Cortex of kidney (tissue), 1 donor: ENCODE measurements around the gene PRC1.
A peak's percentile ranks its signal among the peaks of the same experiment; 100 is the strongest.
"Not testable (repeated sequence)": the region's sequence is repeated elsewhere in the genome, so short reads cannot be mapped to it uniquely, and the experiment has no call there.

Source experiments
- DNase-seq: peaks from one replicate; lab custom pipeline; 2025; lab: John Stamatoyannopoulos, UW

The PRC1 gene, protein sequence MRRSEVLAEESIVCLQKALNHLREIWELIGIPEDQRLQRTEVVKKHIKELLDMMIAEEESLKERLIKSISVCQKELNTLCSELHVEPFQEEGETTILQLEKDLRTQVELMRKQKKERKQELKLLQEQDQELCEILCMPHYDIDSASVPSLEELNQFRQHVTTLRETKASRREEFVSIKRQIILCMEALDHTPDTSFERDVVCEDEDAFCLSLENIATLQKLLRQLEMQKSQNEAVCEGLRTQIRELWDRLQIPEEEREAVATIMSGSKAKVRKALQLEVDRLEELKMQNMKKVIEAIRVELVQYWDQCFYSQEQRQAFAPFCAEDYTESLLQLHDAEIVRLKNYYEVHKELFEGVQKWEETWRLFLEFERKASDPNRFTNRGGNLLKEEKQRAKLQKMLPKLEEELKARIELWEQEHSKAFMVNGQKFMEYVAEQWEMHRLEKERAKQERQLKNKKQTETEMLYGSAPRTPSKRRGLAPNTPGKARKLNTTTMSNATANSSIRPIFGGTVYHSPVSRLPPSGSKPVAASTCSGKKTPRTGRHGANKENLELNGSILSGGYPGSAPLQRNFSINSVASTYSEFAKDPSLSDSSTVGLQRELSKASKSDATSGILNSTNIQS

GRCh38 chr15:90994417-90995311, at the start of gene PRC1:
TSS of gene PRC1 (minus strand) at chr15:90994535. CDS start at chr15:90994417, 118 bp downstream.
- DNase-seq, result peak; percentile 28

GRCh38 chr15:91043202-91043874, 49.0 kb upstream of the PRC1 start:
- DNase-seq, result no peak

DNA sequence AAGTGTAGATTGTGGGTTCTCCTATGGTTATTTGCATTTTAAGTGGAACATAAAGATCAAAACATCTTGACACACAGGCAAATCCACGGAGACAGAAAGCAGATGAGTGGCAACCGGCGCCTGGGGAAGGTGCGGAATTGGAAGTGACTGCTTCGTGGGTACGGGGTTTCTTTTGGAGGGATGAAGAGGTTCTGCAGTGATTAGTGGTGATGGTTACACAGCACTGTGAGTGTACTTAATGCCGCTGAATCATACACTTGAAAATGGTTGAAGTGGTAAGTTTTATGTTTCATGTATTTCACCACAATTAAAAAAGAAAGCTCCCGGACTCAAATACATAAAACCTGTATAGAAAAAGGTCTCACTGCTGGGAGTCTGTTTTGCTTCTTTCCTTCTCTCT, 46.5 kb upstream of the PRC1 start:
- no peak for DNase-seq

- no peak for DNase-seq
Observed at GRCh38 chr15:91039996-91040395, 45.7 kb upstream of the PRC1 start.

- DNase-seq, result no peak
Observed at GRCh38 chr15:91032919-91033803, 38.8 kb upstream of the PRC1 start.

- DNase-seq, result no peak
Observed at GRCh38 chr15:91031796-91032195, 37.5 kb upstream of the PRC1 start.

DNA sequence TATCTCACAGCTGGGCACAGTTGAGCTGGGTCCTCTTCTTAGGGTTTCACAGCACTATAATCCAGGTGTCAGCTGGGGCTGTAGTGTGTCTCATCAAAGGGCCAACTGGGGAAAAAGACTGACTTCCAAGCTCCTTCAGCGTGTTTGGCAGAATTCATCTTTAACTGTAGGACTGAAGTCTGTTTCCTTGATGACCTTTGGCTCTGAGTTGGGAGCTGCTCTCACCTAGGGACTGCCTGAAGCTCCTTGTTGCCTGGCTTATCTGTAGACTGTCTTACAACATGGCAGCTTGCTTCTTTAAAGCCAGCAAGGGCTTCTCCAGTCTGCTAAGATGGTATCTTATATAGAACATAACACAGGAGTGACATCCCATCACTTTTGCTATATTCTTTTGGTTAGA, 33.3 kb upstream of the PRC1 start:
- no peak for DNase-seq

- no peak for DNase-seq
Observed at GRCh38 chr15:91023720-91024119, 29.4 kb upstream of the PRC1 start.

- DNase-seq, result no peak
Observed at GRCh38 chr15:91022832-91023129, 28.4 kb upstream of the PRC1 start.

GRCh38 chr15:91022075-91022831, 27.9 kb upstream of the PRC1 start, which contains the start of gene VPS33B:
TSS of gene VPS33B (minus strand) at chr15:91022594. CDS start at chr15:91022249, 345 bp downstream.
- no peak for DNase-seq

- no peak for DNase-seq
Observed at GRCh38 chr15:91021516-91022074, 27.3 kb upstream of the PRC1 start.

DNA sequence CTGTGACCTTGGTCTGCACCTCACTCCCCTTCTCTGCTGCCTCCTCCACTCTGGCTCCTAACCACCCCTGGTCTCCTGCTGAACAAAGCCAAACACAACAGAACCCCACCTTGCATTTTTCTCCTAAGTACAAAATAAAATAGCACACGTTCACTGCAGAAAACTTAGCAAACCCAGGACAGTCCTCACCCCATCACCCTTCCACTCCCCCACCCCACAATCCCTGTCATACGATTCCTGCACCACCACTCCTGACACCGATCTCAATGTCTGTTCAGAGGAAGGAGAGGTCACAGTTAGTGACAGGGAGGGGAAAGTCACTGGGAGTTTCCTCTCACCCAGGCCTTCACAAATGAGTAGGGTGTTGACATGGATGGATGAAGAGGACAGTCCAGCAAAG, 23.8 kb upstream of the PRC1 start:
- DNase-seq, result no peak

DNA sequence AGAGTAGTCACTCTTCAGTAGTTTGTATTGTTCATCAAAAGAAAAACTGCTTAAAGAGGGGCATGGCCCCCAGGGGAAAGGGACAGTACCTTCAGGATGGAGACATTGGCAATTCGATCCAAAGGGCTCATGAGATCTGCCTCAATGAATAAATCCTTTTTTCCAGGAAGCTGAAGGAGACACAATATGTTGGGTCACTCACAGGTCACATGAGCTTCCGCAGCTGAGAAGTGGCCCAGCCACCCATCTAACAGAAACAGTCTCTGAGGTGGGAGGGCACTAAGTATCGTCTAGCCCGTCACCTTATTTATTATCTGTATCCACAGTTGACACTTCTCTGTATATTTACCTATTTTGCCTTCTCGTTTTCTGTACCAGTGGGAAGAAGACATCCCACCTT, 23.4 kb upstream of the PRC1 start:
- DNase-seq, result no peak

- not testable (repeated sequence) for DNase-seq
Observed at GRCh38 chr15:91013701-91014100, 19.4 kb upstream of the PRC1 start.

- DNase-seq, result no peak
Observed at GRCh38 chr15:91007266-91007665, 12.9 kb upstream of the PRC1 start.

DNA sequence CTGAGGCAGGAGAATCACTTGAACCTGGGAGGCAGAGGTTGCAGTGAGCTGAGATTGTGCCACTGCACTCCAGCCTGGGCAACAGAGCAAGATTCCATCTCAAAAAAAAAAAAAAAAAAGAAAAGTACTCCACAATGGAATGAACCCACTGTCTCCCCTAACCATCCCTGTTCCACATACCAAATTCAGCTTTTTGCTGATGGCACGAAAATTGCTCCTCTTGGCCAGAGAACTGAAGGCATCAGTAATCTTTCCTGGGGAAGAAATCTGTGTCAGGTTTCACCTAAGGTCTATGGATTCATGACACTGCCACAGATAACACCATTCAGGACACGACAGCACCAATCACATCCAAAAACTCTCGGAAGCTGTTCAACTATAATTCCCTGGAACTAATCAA, 6.9 kb upstream of the PRC1 start:
- no peak for DNase-seq

GRCh38 chr15:90998737-90999136, 4.4 kb upstream of the PRC1 start:
- DNase-seq, result no peak

DNA sequence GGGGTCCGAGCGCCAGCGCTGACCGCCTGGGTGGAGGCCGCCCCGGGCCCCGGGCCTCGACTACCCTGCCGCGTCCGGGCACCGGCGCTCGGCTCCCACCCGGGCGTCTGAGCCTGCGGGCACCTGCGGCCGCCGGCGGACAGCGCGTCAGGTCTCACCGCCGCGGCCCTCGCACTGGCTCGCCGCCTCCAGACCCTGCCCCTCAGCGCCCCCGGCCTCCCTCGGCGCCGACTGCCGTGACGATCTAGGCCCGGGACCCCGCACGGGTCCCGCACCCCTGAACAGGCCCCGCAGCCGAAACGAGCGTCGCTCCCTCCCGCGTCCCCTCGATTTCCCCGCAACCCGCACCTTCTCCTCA, 297 bp downstream of the PRC1 start:
- no peak for DNase-seq

GRCh38 chr15:90991587-90992285, 2.6 kb downstream of the PRC1 start:
- no peak for DNase-seq
